IPS-18a (cell line): Measurements from ENCODE around the gene ZBTB17.

Experiments used
- H3K27ac ChIP-seq: one replicate; pipeline ENCODE4 v1.5.1; 2013; ENCODE audit warnings: low read length
- H3K27me3 ChIP-seq: one replicate; pipeline ENCODE4 v1.6.1; 2013; ENCODE audit warnings: mild to moderate bottlenecking, low read length; ENCODE audit not compliant: control insufficient read depth, insufficient read depth
- H3K36me3 ChIP-seq: one replicate; pipeline ENCODE4 v1.6.1; 2013; ENCODE audit warnings: low read depth, low read length; ENCODE audit not compliant: control insufficient read depth
- H3K4me1 ChIP-seq: one replicate; pipeline ENCODE4 v1.6.1; 2013; ENCODE audit warnings: low read depth, low read length; ENCODE audit not compliant: control insufficient read depth
- H3K4me3 ChIP-seq: one replicate; pipeline ENCODE4 v1.5.1; 2013; ENCODE audit warnings: low read length
- H3K9ac ChIP-seq: one replicate; pipeline ENCODE4 v1.6.1; 2013; ENCODE audit warnings: mild to moderate bottlenecking, low read length, moderate library complexity
- H3K9me3 ChIP-seq: one replicate; pipeline ENCODE4 v1.6.1; 2013; ENCODE audit warnings: low read depth, low read length; ENCODE audit not compliant: control insufficient read depth

ZBTB17 gene

DNA sequence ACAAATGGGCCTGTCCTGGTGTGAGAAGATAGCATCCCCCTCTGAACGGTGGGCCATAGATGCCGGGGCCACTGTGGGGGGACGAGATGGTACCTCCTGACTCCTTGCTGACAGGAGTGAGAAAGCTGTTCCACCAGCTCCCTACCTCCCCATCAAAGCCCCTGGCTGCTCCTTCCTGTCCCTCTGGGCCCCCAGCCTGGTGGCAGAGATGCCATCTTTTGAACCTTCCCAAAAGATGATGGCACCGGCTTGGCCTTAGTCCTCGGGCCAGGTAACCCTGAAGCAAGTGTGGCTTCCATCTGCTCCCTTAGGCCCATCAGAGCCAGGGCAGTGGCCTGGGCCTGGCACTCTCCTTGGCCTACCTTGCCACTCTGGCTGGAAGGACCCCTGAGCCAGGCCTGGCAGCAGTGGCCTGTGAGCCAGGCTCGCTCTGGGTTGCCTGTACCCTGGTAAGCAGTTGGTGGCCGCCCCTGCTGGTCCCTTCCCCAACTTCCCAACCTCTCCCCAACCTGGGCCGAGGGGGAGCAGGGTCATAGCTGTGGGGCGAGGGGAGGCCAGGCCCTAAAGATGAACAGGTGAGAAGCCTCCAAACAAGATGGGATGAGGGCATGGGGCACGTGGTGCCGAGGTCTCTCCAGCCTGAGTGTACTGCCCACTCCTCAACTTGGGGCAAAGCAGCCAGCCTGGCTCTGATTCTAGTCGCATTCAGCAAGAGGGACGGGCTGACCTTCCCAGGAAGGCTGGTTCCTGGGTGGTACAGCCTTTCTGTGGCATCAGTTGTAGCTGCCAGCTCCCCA is 34.7 kb downstream of the ZBTB17 start:
- no peak overlapping the region for H3K9ac ChIP-seq
- H3K9me3 ChIP-seq, result no peaks in the 10 kb centered on the region
- no peak overlapping the region for H3K27ac ChIP-seq
- no peaks in the 10 kb centered on the region for H3K27me3 ChIP-seq
- H3K36me3 ChIP-seq, result peaks cover 56% of the 10 kb centered on the region
- no peaks in the 10 kb centered on the region for H3K4me1 ChIP-seq
- no peak overlapping the region for H3K4me3 ChIP-seq

DNA sequence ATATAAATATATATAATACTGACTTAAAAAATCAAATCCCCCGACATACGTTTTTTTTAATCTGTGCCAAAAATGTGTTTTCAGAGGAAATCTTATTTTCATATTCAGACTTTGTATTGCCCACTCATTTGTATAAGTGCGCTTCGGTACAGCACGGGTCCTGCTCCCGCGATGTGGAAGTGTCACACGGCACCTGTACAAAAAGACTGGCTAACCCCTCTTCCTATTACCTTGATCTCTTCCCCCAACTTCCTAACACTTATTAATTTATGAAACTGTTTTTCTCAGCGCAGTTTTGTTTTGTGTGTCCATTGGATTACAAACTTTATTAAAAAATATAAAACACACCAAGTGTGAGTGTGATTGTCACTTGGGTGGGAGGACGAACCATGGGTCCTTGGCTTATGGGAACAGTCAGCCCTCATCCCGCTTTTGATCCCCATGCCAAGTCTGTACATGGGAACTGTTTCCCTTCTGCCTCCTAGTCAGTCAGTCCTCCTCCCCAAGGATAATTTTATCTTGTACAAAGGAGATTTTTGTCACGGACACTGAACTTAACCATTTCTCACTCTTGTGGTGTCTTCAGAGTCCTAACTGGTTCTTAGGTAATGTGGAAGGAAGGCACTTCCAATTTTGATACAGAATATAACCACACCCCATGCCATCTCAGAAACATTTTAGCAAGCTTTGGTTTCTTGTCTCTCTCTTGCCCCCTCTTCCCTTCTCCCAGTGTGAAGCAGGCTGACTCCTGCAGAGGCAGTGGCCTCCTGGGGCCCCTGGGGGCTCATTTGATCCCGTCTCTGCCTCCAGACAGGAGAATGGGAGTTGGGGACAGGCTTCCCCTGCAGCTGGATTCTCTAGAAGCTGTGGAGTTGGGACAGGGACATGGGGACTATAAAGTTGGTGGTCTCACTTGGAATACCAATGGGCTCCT is 35.5 kb downstream of the ZBTB17 start:
- H3K27me3 ChIP-seq, result no peaks in the 10 kb centered on the region
- H3K4me3 ChIP-seq, result no peak overlapping the region
- no peaks in the 10 kb centered on the region for H3K4me1 ChIP-seq
- H3K9ac ChIP-seq, result no peak overlapping the region
- H3K27ac ChIP-seq, result no peak overlapping the region
- H3K9me3 ChIP-seq, result no peaks in the 10 kb centered on the region
- H3K36me3 ChIP-seq, result peaks cover 54% of the 10 kb centered on the region

DNA sequence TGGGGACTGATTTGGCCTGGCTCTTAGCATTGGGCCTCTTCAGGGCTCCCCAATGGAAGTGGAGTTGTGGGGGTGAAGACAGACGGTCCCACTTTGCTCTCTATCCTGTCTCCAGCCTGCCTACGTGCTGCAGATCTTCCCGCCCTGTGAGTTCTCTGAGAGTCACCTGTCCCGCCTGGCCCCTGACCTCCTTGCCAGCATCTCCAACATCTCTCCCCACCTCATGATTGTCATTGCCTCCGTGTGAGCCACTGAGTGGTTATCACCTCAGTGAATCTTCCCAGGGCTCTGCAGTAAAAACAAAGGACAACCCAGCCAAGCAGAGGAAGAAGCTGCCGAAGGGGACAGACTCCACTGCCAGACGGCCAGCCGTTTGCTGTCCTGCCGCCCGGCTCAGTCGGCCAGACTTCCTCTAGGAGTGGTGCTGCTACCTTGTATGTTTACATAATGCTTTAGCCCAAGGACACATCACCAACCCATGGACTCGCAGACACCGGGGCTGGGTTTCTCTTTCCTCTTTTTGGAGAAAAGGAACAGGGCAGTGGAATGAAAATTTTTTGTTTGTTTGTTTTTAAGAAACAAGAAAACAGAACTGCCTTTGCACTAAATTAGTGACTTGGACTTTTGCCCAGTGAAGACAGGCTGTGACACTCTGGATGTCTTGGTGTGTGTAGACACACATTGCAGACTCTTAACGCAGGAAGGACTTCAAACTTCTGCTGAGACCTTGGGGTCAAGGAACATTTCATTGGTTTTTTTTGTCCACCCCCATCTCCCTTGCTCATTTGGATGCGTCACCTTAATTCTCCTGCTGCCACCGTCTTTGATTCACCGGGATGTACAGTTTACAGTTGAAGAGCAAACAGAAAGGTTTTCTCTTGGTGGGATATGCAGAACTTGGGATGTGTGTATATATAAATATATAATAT is 36.5 kb downstream of the ZBTB17 start:
- Histone ChIP-seq H3K4me1 (no peaks in the 10 kb centered on the region), H3K9ac (no peak overlapping the region), H3K27me3 (no peaks in the 10 kb centered on the region), H3K4me3 (no peak overlapping the region), H3K27ac (no peak overlapping the region), H3K36me3 (peaks cover 63% of the 10 kb centered on the region), H3K9me3 (no peaks in the 10 kb centered on the region)

DNA sequence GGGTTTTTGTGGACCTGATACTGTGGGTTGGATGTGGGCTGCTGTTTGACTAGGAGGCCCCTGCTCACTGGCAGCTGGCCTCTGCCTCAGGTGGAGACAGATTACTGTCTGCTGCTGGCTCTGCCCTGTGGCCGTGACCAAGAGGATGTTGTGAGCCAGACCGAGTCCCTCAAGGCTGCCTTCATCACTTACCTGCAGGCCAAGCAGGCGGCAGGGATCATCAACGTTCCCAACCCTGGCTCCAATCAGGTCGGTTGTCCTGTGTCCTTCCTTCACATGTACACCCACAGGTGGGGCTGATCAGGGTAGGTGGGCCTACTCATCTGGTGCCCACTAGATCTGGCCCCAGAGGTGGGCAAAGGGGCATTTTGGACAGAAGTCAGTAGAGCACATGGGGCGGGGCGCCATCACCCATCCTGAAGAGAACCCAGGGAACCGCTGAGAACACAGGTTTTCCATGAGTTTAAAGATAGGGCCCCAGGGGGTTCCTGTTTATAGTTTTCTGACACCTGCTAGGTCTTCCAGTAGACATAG is 37.2 kb downstream of the ZBTB17 start:
- Histone ChIP-seq H3K27me3 (no peaks in the 10 kb centered on the region), H3K4me1 (no peaks in the 10 kb centered on the region), H3K27ac (no peak overlapping the region), H3K9ac (no peak overlapping the region), H3K4me3 (no peak overlapping the region), H3K36me3 (peaks cover 67% of the 10 kb centered on the region), H3K9me3 (no peaks in the 10 kb centered on the region)

DNA sequence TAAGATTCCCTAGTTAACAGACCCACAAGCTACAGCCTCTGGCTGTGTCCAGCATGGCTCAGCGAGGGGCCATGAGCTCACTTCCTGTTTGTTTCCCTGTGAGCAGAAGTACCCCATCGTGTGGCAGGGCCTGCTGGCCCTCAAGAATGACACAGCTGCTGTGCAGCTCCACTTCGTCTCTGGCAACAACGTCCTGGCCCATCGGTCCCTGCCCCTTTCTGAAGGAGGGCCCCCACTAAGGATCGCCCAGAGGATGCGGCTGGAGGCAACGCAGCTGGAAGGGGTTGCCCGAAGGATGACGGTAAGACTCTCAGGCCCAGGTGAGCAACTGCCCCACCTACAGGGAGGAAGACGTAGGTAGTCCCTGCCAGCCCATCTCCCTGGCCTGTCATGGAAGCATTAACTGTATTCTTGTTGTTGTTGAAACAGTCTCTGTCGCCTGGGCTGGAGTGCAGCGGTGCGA is 38.2 kb downstream of the ZBTB17 start:
- Histone ChIP-seq H3K9ac (no peak overlapping the region), H3K27ac (no peak overlapping the region), H3K9me3 (no peaks in the 10 kb centered on the region), H3K36me3 (peaks cover 67% of the 10 kb centered on the region), H3K4me3 (no peak overlapping the region), H3K4me1 (no peaks in the 10 kb centered on the region), H3K27me3 (no peaks in the 10 kb centered on the region)

DNA sequence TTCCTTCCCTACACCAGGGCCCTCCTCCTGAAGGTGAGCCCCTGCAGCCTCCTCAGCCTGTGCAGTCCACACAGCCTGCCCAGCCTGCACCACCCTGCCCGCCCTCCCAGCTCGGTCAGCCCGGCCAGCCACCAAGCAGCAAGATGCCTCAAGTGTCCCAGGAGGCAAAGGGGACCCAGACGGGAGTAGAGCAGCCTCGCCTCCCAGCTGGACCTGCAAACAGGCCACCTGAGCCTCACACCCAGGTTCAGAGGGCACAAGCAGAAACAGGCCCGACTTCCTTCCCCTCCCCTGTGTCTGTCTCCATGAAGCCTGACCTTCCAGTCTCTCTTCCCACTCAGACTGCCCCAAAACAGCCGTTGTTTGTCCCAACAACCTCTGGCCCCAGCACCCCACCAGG is 38.8 kb downstream of the ZBTB17 start:
- Histone ChIP-seq H3K4me1 (no peaks in the 10 kb centered on the region), H3K4me3 (no peak overlapping the region), H3K27ac (no peak overlapping the region), H3K9ac (no peak overlapping the region), H3K27me3 (no peaks in the 10 kb centered on the region), H3K9me3 (no peaks in the 10 kb centered on the region), H3K36me3 (peaks cover 67% of the 10 kb centered on the region)

DNA sequence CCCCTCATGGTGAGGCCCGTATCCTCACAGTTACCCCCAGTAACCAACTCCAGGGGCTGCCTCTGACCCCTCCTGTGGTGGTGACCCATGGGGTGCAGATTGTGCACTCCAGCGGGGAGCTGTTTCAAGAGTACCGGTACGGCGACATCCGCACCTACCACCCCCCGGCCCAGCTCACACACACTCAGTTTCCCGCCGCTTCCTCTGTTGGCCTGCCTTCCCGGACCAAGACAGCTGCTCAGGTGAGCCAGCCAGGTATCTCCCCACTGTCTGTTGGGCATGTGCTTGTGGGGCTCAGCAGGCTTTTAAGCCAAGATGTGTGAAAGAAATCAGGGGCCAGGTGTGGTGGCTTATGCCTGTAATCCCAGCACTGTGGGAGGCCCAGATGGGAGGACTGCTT is 39.9 kb downstream of the ZBTB17 start:
- H3K36me3 ChIP-seq, result peaks cover 77% of the 10 kb centered on the region
- no peak overlapping the region for H3K27ac ChIP-seq
- H3K27me3 ChIP-seq, result no peaks in the 10 kb centered on the region
- no peak overlapping the region for H3K9ac ChIP-seq
- H3K9me3 ChIP-seq, result no peaks in the 10 kb centered on the region
- no peak overlapping the region for H3K4me3 ChIP-seq
- H3K4me1 ChIP-seq, result no peaks in the 10 kb centered on the region

DNA sequence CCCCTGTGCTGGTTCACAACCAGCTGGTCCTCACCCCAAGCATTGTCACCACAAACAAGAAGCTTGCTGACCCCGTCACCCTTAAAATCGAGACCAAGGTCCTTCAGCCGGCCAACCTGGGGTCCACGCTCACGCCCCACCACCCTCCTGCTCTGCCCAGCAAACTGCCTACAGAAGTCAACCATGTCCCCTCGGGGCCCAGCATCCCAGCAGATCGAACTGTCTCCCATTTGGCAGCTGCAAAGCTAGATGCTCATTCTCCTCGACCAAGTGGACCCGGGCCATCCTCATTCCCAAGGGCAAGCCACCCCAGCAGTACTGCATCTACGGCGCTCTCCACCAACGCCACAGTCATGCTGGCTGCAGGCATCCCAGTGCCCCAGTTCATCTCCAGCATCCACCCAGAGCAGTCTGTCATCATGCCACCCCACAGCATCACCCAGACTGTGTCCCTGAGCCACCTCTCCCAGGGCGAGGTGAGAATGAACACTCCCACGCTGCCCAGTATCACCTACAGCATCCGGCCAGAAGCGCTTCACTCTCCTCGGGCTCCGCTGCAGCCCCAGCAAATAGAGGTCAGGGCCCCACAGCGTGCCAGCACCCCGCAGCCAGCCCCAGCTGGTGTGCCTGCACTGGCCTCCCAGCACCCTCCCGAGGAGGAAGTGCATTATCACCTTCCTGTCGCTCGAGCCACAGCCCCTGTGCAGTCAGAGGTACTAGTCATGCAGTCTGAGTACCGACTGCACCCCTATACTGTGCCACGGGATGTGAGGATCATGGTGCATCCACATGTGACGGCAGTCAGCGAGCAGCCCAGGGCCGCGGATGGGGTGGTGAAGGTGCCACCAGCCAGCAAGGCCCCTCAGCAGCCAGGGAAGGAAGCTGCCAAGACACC is 40.6 kb downstream of the ZBTB17 start:
- H3K27ac ChIP-seq, result no peak overlapping the region
- H3K9ac ChIP-seq, result no peak overlapping the region
- peaks cover 80% of the 10 kb centered on the region for H3K36me3 ChIP-seq
- no peak overlapping the region for H3K4me3 ChIP-seq
- H3K4me1 ChIP-seq, result no peaks in the 10 kb centered on the region
- no peaks in the 10 kb centered on the region for H3K9me3 ChIP-seq
- no peaks in the 10 kb centered on the region for H3K27me3 ChIP-seq

DNA sequence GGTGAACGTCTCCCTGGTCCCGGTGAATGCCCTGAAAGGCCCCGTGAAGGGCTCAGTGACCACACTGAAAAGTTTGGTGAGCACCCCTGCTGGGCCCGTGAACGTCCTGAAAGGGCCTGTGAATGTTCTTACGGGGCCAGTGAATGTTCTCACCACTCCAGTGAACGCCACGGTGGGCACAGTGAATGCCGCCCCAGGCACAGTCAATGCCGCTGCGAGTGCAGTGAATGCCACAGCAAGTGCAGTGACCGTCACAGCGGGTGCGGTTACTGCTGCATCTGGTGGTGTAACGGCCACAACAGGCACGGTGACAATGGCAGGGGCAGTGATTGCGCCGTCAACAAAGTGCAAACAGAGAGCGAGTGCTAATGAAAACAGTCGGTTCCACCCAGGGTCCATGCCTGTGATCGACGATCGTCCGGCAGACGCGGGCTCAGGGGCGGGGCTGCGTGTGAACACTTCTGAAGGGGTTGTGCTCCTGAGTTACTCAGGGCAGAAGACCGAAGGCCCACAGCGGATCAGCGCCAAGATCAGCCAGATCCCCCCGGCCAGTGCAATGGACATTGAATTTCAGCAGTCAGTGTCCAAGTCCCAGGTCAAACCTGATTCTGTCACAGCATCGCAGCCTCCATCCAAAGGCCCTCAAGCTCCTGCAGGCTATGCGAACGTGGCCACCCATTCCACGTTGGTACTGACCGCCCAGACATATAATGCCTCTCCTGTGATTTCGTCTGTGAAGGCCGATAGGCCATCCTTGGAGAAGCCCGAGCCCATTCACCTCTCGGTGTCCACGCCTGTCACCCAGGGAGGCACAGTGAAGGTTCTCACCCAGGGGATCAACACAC is 41.5 kb downstream of the ZBTB17 start:
- peaks cover 84% of the 10 kb centered on the region for H3K36me3 ChIP-seq
- no peak overlapping the region for H3K27ac ChIP-seq
- no peak overlapping the region for H3K9ac ChIP-seq
- H3K4me1 ChIP-seq, result no peaks in the 10 kb centered on the region
- no peak overlapping the region for H3K4me3 ChIP-seq
- H3K27me3 ChIP-seq, result no peaks in the 10 kb centered on the region
- H3K9me3 ChIP-seq, result no peaks in the 10 kb centered on the region

DNA sequence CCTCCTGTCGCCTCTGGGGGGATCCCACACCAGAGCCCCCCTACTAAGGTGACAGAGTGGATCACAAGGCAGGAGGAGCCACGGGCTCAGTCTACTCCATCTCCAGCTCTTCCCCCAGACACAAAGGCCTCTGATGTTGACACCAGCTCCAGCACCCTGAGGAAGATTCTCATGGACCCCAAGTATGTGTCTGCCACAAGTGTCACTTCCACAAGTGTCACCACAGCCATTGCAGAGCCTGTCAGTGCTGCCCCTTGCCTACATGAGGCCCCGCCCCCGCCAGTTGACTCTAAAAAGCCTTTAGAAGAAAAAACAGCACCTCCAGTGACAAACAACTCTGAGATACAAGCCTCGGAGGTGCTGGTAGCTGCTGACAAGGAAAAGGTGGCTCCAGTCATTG is 42.2 kb downstream of the ZBTB17 start:
- no peaks in the 10 kb centered on the region for H3K27me3 ChIP-seq
- H3K9me3 ChIP-seq, result no peaks in the 10 kb centered on the region
- H3K27ac ChIP-seq, result no peak overlapping the region
- H3K36me3 ChIP-seq, result peaks cover 83% of the 10 kb centered on the region
- H3K9ac ChIP-seq, result no peak overlapping the region
- no peaks in the 10 kb centered on the region for H3K4me1 ChIP-seq
- H3K4me3 ChIP-seq, result no peak overlapping the region
